Pancreas (tissue), 10 donors: ENCODE results near the gene LRRC3B. TPM values are rescaled to one million over a fixed set of nuclear protein-coding genes. Genes with fewer than 3 reads are reported as not detected.

Source experiments
- ATAC-seq, 4 donors: fragments of 200-7000 bp; cut with Tn5 transposase; one replicate each; pipeline versions ENCODE4 v1.8.0 to v1.9.1; 2020; ENCODE audit warnings: mild to moderate bottlenecking in 4 of 4, moderate library complexity in 4 of 4
- DNase-seq, 6 donors: peaks; one replicate each; pipeline ENCODE4 v3.0.0-alpha.2; 2020
- FAIRE-seq: peaks from 2 replicates; lab custom pipeline; 2012; peaks lifted over from hg19 to GRCh38; lab: Jason Lieb, UNC
- H3K27ac ChIP-seq, 4 donors: fragments of 200-600 bp; sonication (generic); 1 replicate in 3 of 4; 2 replicates in 1 of 4; pipeline versions ENCODE4 v1.5.0 to v1.8.0; 2020
- H3K27me3 ChIP-seq, 4 donors: fragments of 200-600 bp; one replicate each; pipeline ENCODE4 v1.8.0; 2021
- H3K36me3 ChIP-seq, 3 donors: fragments of 200-600 bp; sonication (generic) in 1 of 3; one replicate each; pipeline versions ENCODE4 v1.5.0 to v1.8.0; 2020 to 2021
- H3K4me1 ChIP-seq, 3 donors: fragments of 200-600 bp; one replicate each; pipeline ENCODE4 v1.8.0; 2021
- H3K4me3 ChIP-seq, 4 donors: fragments of 200-600 bp; sonication (generic) in 2 of 4; one replicate each; pipeline versions ENCODE4 v1.5.0 to v1.8.0; 2020 to 2021
- H3K9me3 ChIP-seq, 4 donors: fragments of 200-600 bp; one replicate each; pipeline ENCODE4 v1.8.0; 2021
- WGBS, 2 donors: extraction: QIAGEN DNeasy Blood & Tissue Kit; methylation state at CpG; one replicate each; pipeline ENCODE4 v1.1.7; 2013; 5-methylcytosine and 5-hydroxymethylcytosine counted together
- intact Hi-C, 3 donors: fragments of 100-400 bp; cut with DNase I; formaldehyde crosslinking; loops; one replicate each; pipeline versions ENCODE4 v1.11.1 to v1.14.2; 2022
- polyA plus RNA-seq, 2 donors: library from polyadenylated mRNA; stranded (reverse); fragments of 200-250 nt; gene quantifications; one replicate each; pipeline ENCODE4 v1.2.3, GENCODE V29; 2013
- total RNA-seq, 6 donors: library from RNA; stranded (reverse); fragmentation: NEBNext Ultra II Directional in 4 of 6; extraction: Animal tissue kit (Norgen Biotek cat#: 25700) in 4 of 6; gene quantifications; one replicate each; pipeline versions ENCODE4 v1.2.1 to v1.2.4, GENCODE V29; 2021 to 2023
- TF ChIP-seq, protein P1 (sequence below), 4 donors: fragments of 200-600 bp; sonication (generic) in 3 of 4; IDR thresholded peaks; one replicate each; pipeline versions ENCODE4 v1.5.0 to v1.8.0; 2021; ENCODE audit warnings: antibody characterized with exemption in 4 of 4
- donor health status: healthy with polysubstance abuse.
- donor health status: DM: no; HTN: no; CAD: no; lungs with moderate emphysema.
- donor health status: DM: no; HTN: no; CAD: no.
- donor health status: control.
- donor health status: control.
- donor health status: Bipolar disorder and iron deficiency.
- donor health status: DM: yes; HTN: yes; CAD: no.
- donor health status: DM: no; HTN: no; CAD: no.
- donor health status: DM: no; HTN: no; CAD: no.
- donor health status: DM: yes; HTN: yes; CAD: no.

Gene LRRC3B
- total and polyA plus RNA-seq, 8 donors = 0.09 TPM; not detected in 7

DNA sequence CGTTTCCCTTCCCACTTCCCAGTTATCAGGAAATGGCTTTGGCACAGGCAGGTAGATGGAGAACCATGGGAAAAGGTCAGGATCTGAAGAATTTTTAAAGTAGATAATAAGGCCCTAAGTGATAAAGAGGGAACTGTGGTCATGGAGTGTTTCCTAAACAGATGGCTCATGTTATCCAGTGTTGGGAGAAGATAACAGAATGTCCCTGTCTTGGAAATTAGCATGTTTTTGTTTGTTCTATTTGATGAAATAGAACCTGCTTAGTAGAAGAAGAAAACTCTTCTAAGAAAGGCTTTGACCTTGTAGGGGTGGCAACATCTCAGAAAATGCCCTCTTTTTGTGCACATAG lies 8.8 kb downstream of the LRRC3B start:
- 59 to 68% methylated on average over 1 of the region's 1 CpG for WGBS, 2 donors
- no peak for FAIRE-seq
- no peak overlapping the region for H3K4me3 ChIP-seq
- TF ChIP-seq, protein P1, sequence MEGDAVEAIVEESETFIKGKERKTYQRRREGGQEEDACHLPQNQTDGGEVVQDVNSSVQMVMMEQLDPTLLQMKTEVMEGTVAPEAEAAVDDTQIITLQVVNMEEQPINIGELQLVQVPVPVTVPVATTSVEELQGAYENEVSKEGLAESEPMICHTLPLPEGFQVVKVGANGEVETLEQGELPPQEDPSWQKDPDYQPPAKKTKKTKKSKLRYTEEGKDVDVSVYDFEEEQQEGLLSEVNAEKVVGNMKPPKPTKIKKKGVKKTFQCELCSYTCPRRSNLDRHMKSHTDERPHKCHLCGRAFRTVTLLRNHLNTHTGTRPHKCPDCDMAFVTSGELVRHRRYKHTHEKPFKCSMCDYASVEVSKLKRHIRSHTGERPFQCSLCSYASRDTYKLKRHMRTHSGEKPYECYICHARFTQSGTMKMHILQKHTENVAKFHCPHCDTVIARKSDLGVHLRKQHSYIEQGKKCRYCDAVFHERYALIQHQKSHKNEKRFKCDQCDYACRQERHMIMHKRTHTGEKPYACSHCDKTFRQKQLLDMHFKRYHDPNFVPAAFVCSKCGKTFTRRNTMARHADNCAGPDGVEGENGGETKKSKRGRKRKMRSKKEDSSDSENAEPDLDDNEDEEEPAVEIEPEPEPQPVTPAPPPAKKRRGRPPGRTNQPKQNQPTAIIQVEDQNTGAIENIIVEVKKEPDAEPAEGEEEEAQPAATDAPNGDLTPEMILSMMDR (IDR thresholded peaks at IDR 0.05) = no peak
- no peaks in the 10 kb centered on the region for H3K27me3 ChIP-seq
- no peaks in the 10 kb centered on the region for H3K4me1 ChIP-seq
- intact Hi-C loops = no loop called here
- DNase-seq = no peak
- no peaks in the 10 kb centered on the region for H3K9me3 ChIP-seq
- H3K27ac ChIP-seq = no peak overlapping the region
- no peaks in the 10 kb centered on the region for H3K36me3 ChIP-seq
- ATAC-seq = no peak

DNA sequence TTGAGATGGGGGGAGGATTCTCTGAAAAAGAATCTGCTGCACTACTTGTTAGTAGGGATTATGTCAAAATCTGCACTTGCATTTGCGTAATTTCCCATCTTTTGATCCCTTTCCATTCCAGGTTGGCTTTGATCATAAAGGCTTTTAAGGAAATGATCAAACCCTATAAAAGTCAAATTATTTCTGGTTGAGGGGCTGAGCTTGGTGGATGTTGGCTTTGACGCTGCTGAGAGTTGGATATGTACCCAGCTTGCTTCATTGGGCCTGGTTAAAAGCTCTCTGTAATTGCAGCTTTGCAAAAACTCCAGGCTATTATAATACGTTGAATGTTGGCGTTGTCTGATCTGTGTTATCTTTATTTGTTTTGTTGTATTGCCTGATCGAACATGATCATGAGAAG lies 12.0 kb downstream of the LRRC3B start:
- no peak for FAIRE-seq
- H3K4me1 ChIP-seq = no peaks in the 10 kb centered on the region
- H3K27me3 ChIP-seq = no peaks in the 10 kb centered on the region
- no peak overlapping the region for H3K4me3 ChIP-seq
- intact Hi-C loops = no loop called here
- TF ChIP-seq, protein P1 (IDR thresholded peaks at IDR 0.05) = no peak
- no peaks in the 10 kb centered on the region for H3K9me3 ChIP-seq
- no peak for ATAC-seq
- H3K27ac ChIP-seq = no peak overlapping the region
- H3K36me3 ChIP-seq = no peaks in the 10 kb centered on the region
- no peak for DNase-seq
- 49 to 50% methylated on average over 5 of the region's 5 CpGs for WGBS, 2 donors

- TF ChIP-seq, protein P1 (IDR thresholded peaks at IDR 0.05) = no peak
- no peaks in the 10 kb centered on the region for H3K9me3 ChIP-seq
- intact Hi-C loops = no loop called here
- H3K36me3 ChIP-seq = no peaks in the 10 kb centered on the region
- no peak for ATAC-seq
- no peaks in the 10 kb centered on the region for H3K27me3 ChIP-seq
- no peak overlapping the region for H3K4me3 ChIP-seq
- no peak for FAIRE-seq
- no peaks in the 10 kb centered on the region for H3K4me1 ChIP-seq
- DNase-seq = no peak
- no peak overlapping the region for H3K27ac ChIP-seq
- 90 to 96% methylated on average over 1 of the region's 1 CpG for WGBS, 2 donors
These were observed 13.6 kb downstream of the LRRC3B start for GRCh38 chr3:26636096-26636727.

DNA sequence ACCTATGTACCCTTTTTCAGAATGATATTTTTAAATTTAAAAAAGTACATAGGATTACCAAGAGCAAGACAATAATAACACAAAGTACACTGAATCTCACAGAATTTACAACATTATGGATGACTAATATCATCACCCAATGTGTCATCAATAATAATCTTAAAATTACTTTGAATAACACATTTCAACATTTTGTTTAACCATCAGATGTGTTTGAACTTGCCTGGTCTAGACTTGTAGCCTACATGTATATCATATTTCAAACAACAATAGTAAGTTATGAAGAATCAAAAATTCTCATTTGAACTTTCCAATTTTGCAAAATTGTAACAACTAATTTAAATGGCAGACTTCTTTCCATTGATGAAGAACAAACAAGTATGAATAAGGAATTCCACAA lies 15.1 kb downstream of the LRRC3B start:
- H3K27ac ChIP-seq = no peak overlapping the region
- TF ChIP-seq, protein P1 (IDR thresholded peaks at IDR 0.05) = no peak
- intact Hi-C loops = no loop called here
- FAIRE-seq (no peak), ATAC-seq (no peak), DNase-seq (no peak)
- no peaks in the 10 kb centered on the region for H3K9me3 ChIP-seq
- H3K36me3 ChIP-seq = no peaks in the 10 kb centered on the region
- H3K4me1 ChIP-seq = no peaks in the 10 kb centered on the region
- no peaks in the 10 kb centered on the region for H3K27me3 ChIP-seq
- no peak overlapping the region for H3K4me3 ChIP-seq

DNA sequence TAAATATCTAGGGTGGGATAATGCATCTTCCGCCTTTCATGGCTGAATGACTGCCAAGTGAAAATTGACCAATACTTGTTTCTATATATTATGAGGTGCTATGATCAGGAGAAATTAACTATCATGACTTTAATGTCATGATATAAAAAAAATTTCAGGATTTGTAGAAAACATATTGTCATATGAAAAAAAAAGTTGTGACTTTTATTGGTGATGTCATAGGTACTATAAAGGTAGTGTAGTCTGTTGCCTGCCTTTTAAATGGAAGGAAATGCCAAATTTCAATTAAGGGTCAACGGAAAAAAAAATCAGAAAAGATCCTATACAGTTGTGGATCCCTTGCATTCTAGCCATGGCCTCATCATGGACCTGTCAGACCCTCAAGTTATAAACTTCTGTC lies 15.5 kb downstream of the LRRC3B start:
- Histone ChIP-seq H3K9me3 (no peaks in the 10 kb centered on the region), H3K27ac (no peak overlapping the region), H3K36me3 (no peaks in the 10 kb centered on the region), H3K27me3 (no peaks in the 10 kb centered on the region), H3K4me3 (no peak overlapping the region), H3K4me1 (no peaks in the 10 kb centered on the region)
- 76 to 92% methylated on average over 2 of the region's 2 CpGs for WGBS, 2 donors
- DNase-seq = no peak
- TF ChIP-seq, protein P1 (IDR thresholded peaks at IDR 0.05) = no peak
- ATAC-seq = no peak
- FAIRE-seq = no peak
- intact Hi-C loops = no loop called here
